Mesendoderm (in vitro differentiated cells): ENCODE results near the gene FBXO9.
A peak's percentile ranks its signal among the peaks of the same experiment; 100 is the strongest.

Experiments used
- DNase-seq: peaks from one replicate; pipeline ENCODE4 v3.0.0; 2013
- H2AK5ac ChIP-seq: 2 replicates; pipeline ENCODE4 v1.6.1; 2013; ENCODE audit warnings: low read length, inconsistent platforms
- H2BK120ac ChIP-seq: 2 replicates; pipeline ENCODE4 v1.6.1; 2013; ENCODE audit warnings: low read depth, mild to moderate bottlenecking, low read length, moderate library complexity, mixed read lengths
- H2BK15ac ChIP-seq: replicated peaks from 2 replicates; pipeline ENCODE4 v1.6.1; 2013; ENCODE audit warnings: low read depth, mild to moderate bottlenecking, moderate library complexity
- H2BK5ac ChIP-seq: 2 replicates; pipeline ENCODE4 v1.6.1; 2013; ENCODE audit warnings: low read length, inconsistent platforms
- H3K18ac ChIP-seq: 2 replicates; pipeline ENCODE4 v1.6.1; 2013; ENCODE audit warnings: mild to moderate bottlenecking, low read length, mixed read lengths
- H3K23ac ChIP-seq: one replicate; pipeline ENCODE4 v1.6.1; 2013; ENCODE audit warnings: low read length
- H3K27ac ChIP-seq: 2 replicates; pipeline ENCODE4 v1.5.1; 2013; ENCODE audit warnings: low read depth, mild to moderate bottlenecking, inconsistent platforms, low read length, moderate library complexity
- H3K27me3 ChIP-seq: 2 replicates; pipeline ENCODE4 v1.6.1; 2013; ENCODE audit warnings: low read length, control low read depth, mild to moderate bottlenecking, inconsistent platforms; ENCODE audit not compliant: insufficient read depth, poor library complexity
- H3K36me3 ChIP-seq: 2 replicates; pipeline ENCODE4 v1.6.1; 2013; ENCODE audit warnings: low read length, inconsistent platforms; ENCODE audit not compliant: control insufficient read depth, insufficient read depth
- H3K4ac ChIP-seq: one replicate; pipeline ENCODE4 v1.6.1; 2013; ENCODE audit warnings: low read depth, mild to moderate bottlenecking, low read length, moderate library complexity
- H3K4me1 ChIP-seq: 2 replicates; pipeline ENCODE4 v1.6.1; 2013; ENCODE audit warnings: low read depth, low read length, inconsistent platforms; ENCODE audit not compliant: control insufficient read depth
- H3K4me2 ChIP-seq: 2 replicates; pipeline ENCODE4 v1.6.1; 2013; ENCODE audit warnings: low read length
- H3K4me3 ChIP-seq: 2 replicates; pipeline ENCODE4 v1.5.1; 2013; ENCODE audit warnings: mild to moderate bottlenecking, low read length
- H3K56ac ChIP-seq: one replicate; pipeline ENCODE4 v1.6.1; 2013; ENCODE audit warnings: low read length
- H3K79me1 ChIP-seq: 2 replicates; pipeline ENCODE4 v1.6.1; 2013; ENCODE audit warnings: low read length, inconsistent platforms
- H3K79me2 ChIP-seq: 2 replicates; pipeline ENCODE4 v1.6.1; 2013; ENCODE audit warnings: mild to moderate bottlenecking, low read length; ENCODE audit not compliant: control insufficient read depth, insufficient read depth
- H3K9ac ChIP-seq: 2 replicates; pipeline ENCODE4 v1.6.1; 2013; ENCODE audit warnings: low read length, inconsistent platforms
- H4K5ac ChIP-seq: one replicate; pipeline ENCODE4 v1.6.1; 2013; ENCODE audit warnings: low read length
- H4K8ac ChIP-seq: one replicate; pipeline ENCODE4 v1.6.1; 2013; ENCODE audit warnings: low read depth, mild to moderate bottlenecking, control low read depth, low read length, moderate library complexity
- WGBS: extraction: QIAGEN DNeasy Blood & Tissue Kit; methylation state at CpG from one replicate; pipeline ENCODE4 v1.1.7; 2013; ENCODE audit warnings: low lambda C conversion rate, missing lambda C conversion rate; ENCODE audit not compliant: insufficient coverage; ENCODE audit errors: extremely low coverage; 5-methylcytosine and 5-hydroxymethylcytosine counted together

FBXO9 gene

GRCh38 chr6:53042112-53042511 is 23.1 kb upstream of the FBXO9 start:
- no peak for DNase-seq
- Histone ChIP-seq H3K9ac (no peak overlapping the region), H3K27me3 (no peaks in the 10 kb centered on the region), H3K23ac (no peak overlapping the region), H2AK5ac (no peak overlapping the region), H3K4ac (no peak overlapping the region), H3K56ac (no peak overlapping the region), H3K79me1 (no peaks in the 10 kb centered on the region), H2BK5ac (no peak overlapping the region), H2BK120ac (no peak overlapping the region), H4K5ac (no peak overlapping the region), H3K4me1 (peaks cover 6% of the 10 kb centered on the region), H2BK15ac (no peak overlapping the region), H3K4me2 (no peak overlapping the region), H3K4me3 (no peak overlapping the region), H3K18ac (no peak overlapping the region), H4K8ac (no peak overlapping the region), H3K79me2 (no peaks in the 10 kb centered on the region), H3K36me3 (no peaks in the 10 kb centered on the region), H3K27ac (no peak overlapping the region)
- no CpG with 5 or more reads among the region's 4 CpGs for WGBS

- Histone ChIP-seq H3K4ac (peak overlapping the region; percentile 10), H2AK5ac (no peak overlapping the region), H3K18ac (peak overlapping the region; percentile 98), H2BK15ac (peak overlapping the region; percentile 65), H3K9ac (no peak overlapping the region), H3K79me2 (no peaks in the 10 kb centered on the region), H3K36me3 (no peaks in the 10 kb centered on the region), H4K5ac (no peak overlapping the region), H2BK120ac (peak overlapping the region; percentile 39), H3K4me3 (no peak overlapping the region), H3K27me3 (no peaks in the 10 kb centered on the region), H4K8ac (no peak overlapping the region), H3K23ac (no peak overlapping the region), H3K27ac (peak overlapping the region; percentile 78), H3K4me2 (no peak overlapping the region), H3K4me1 (peaks cover 6% of the 10 kb centered on the region), H3K79me1 (no peaks in the 10 kb centered on the region), H2BK5ac (peak overlapping the region; percentile 45), H3K56ac (no peak overlapping the region)
- peak; percentile 87 for DNase-seq
These were observed 21.6 kb upstream of the FBXO9 start for GRCh38 chr6:53043581-53043980.

GRCh38 chr6:53044071-53044470 is 21.1 kb upstream of the FBXO9 start:
- Histone ChIP-seq H3K9ac (no peak overlapping the region), H2AK5ac (no peak overlapping the region), H4K5ac (no peak overlapping the region), H3K79me1 (no peaks in the 10 kb centered on the region), H3K27me3 (no peaks in the 10 kb centered on the region), H2BK5ac (peak overlapping the region; percentile 45), H3K23ac (no peak overlapping the region), H3K27ac (peak overlapping the region; percentile 78), H3K4me3 (no peak overlapping the region), H2BK15ac (peak overlapping the region; percentile 65), H3K36me3 (no peaks in the 10 kb centered on the region), H3K4me2 (no peak overlapping the region), H3K4ac (peak overlapping the region; percentile 10), H2BK120ac (peak overlapping the region; percentile 39), H4K8ac (no peak overlapping the region), H3K18ac (peak overlapping the region; percentile 98), H3K79me2 (no peaks in the 10 kb centered on the region), H3K4me1 (peaks cover 6% of the 10 kb centered on the region), H3K56ac (no peak overlapping the region)
- no CpG with 5 or more reads among the region's 4 CpGs for WGBS
- DNase-seq, result peak; percentile 88

- no peak overlapping the region for H2AK5ac ChIP-seq
- H3K27me3 ChIP-seq, result no peaks in the 10 kb centered on the region
- no peak overlapping the region for H3K23ac ChIP-seq
- H3K36me3 ChIP-seq, result no peaks in the 10 kb centered on the region
- H3K4me1 ChIP-seq, result peaks cover 6% of the 10 kb centered on the region
- peak; percentile 36 for DNase-seq
- no peak overlapping the region for H3K56ac ChIP-seq
- no CpG with 5 or more reads among the region's 4 CpGs for WGBS
- no peak overlapping the region for H3K27ac ChIP-seq
- H3K18ac ChIP-seq, result no peak overlapping the region
- no peaks in the 10 kb centered on the region for H3K79me1 ChIP-seq
- H2BK120ac ChIP-seq, result no peak overlapping the region
- no peak overlapping the region for H4K5ac ChIP-seq
- H4K8ac ChIP-seq, result no peak overlapping the region
- no peaks in the 10 kb centered on the region for H3K79me2 ChIP-seq
- H3K4me2 ChIP-seq, result no peak overlapping the region
- H2BK15ac ChIP-seq, result no peak overlapping the region
- H3K4ac ChIP-seq, result no peak overlapping the region
- H3K9ac ChIP-seq, result no peak overlapping the region
- H2BK5ac ChIP-seq, result no peak overlapping the region
- no peak overlapping the region for H3K4me3 ChIP-seq
These were observed 20.6 kb upstream of the FBXO9 start for GRCh38 chr6:53044572-53044971.

GRCh38 chr6:53045891-53046673 is 19.1 kb upstream of the FBXO9 start:
- H2BK120ac ChIP-seq, result no peak overlapping the region
- no peak overlapping the region for H3K4ac ChIP-seq
- H3K79me1 ChIP-seq, result no peaks in the 10 kb centered on the region
- no peaks in the 10 kb centered on the region for H3K27me3 ChIP-seq
- H3K18ac ChIP-seq, result no peak overlapping the region
- WGBS, result no CpG with 5 or more reads among the region's 1 CpG
- no peak overlapping the region for H3K56ac ChIP-seq
- no peak for DNase-seq
- H4K8ac ChIP-seq, result no peak overlapping the region
- H4K5ac ChIP-seq, result no peak overlapping the region
- H3K27ac ChIP-seq, result no peak overlapping the region
- H2BK15ac ChIP-seq, result no peak overlapping the region
- no peak overlapping the region for H3K9ac ChIP-seq
- no peak overlapping the region for H3K4me3 ChIP-seq
- H2AK5ac ChIP-seq, result no peak overlapping the region
- no peaks in the 10 kb centered on the region for H3K79me2 ChIP-seq
- H3K23ac ChIP-seq, result no peak overlapping the region
- no peaks in the 10 kb centered on the region for H3K36me3 ChIP-seq
- H3K4me2 ChIP-seq, result no peak overlapping the region
- H3K4me1 ChIP-seq, result peaks cover 6% of the 10 kb centered on the region
- no peak overlapping the region for H2BK5ac ChIP-seq
